WERI-Rb-1 (cell line): ENCODE results near the gene INPP4B.

Source experiments
- DNase-seq: peaks from one replicate; pipeline ENCODE4 v3.0.0-alpha.2; 2020
- H3K27ac ChIP-seq: fragments of 250-450 bp; sonication (Bioruptor Pico); 2 replicates; pipeline ENCODE4 v1.5.1; 2020; ENCODE audit warnings: mild to moderate bottlenecking, moderate library complexity
- H3K27me3 ChIP-seq: fragments of 250-450 bp; sonication (Bioruptor Pico); 2 replicates; pipeline ENCODE4 v1.5.1; 2021; ENCODE audit warnings: mild to moderate bottlenecking, low read depth, moderate library complexity; ENCODE audit not compliant: insufficient read depth, severe bottlenecking
- H3K36me3 ChIP-seq: fragments of 250-450 bp; sonication (Bioruptor Pico); 2 replicates; pipeline ENCODE4 v1.5.1; 2020; ENCODE audit warnings: mild to moderate bottlenecking, moderate library complexity
- H3K4me3 ChIP-seq: 2 replicates; pipeline ENCODE4 v1.5.1; 2011; ENCODE audit warnings: low read depth, mild to moderate bottlenecking, control low read depth, low read length
- H3K9me3 ChIP-seq: fragments of 250-450 bp; sonication (Bioruptor Pico); 2 replicates; pipeline ENCODE4 v1.5.1; 2021; ENCODE audit warnings: mild to moderate bottlenecking, moderate library complexity; ENCODE audit not compliant: severe bottlenecking
- CTCF ChIP-seq: IDR thresholded peaks from 2 replicates; pipeline ENCODE4 v1.5.1; 2011; ENCODE audit warnings: low read depth, mild to moderate bottlenecking, control low read depth, inconsistent platforms, low read length

Gene INPP4B

GRCh38 chr4:142844782-142845181 lies 1.3 kb downstream of the INPP4B start:
- no peak overlapping the region for H3K27ac ChIP-seq
- H3K9me3 ChIP-seq, result no peaks in the 10 kb centered on the region
- no peak overlapping the region for H3K4me3 ChIP-seq
- no peak for TF ChIP-seq CTCF
- no peaks in the 10 kb centered on the region for H3K36me3 ChIP-seq
- DNase-seq, result no peak
- peaks cover 18% of the 10 kb centered on the region for H3K27me3 ChIP-seq

GRCh38 chr4:142840516-142841123 lies 5.5 kb downstream of the INPP4B start:
- Histone ChIP-seq H3K9me3 (no peaks in the 10 kb centered on the region), H3K27me3 (peaks cover 10% of the 10 kb centered on the region), H3K4me3 (no peak overlapping the region), H3K27ac (no peak overlapping the region), H3K36me3 (no peaks in the 10 kb centered on the region)
- TF ChIP-seq CTCF, result peak; percentile 36; the same call in 1 of the 2 replicates
- no peak for DNase-seq

- H3K4me3 ChIP-seq, result no peak overlapping the region
- no peak for DNase-seq
- no peak for TF ChIP-seq CTCF
- H3K9me3 ChIP-seq, result no peaks in the 10 kb centered on the region
- H3K27me3 ChIP-seq, result no peaks in the 10 kb centered on the region
- H3K36me3 ChIP-seq, result no peaks in the 10 kb centered on the region
- H3K27ac ChIP-seq, result no peak overlapping the region
These were observed 7.3 kb downstream of the INPP4B start for GRCh38 chr4:142838778-142839177.

- no peak overlapping the region for H3K4me3 ChIP-seq
- no peak for DNase-seq
- no peaks in the 10 kb centered on the region for H3K9me3 ChIP-seq
- H3K27ac ChIP-seq, result no peak overlapping the region
- TF ChIP-seq CTCF, result no peak
- no peaks in the 10 kb centered on the region for H3K27me3 ChIP-seq
- no peaks in the 10 kb centered on the region for H3K36me3 ChIP-seq
These were observed 14.1 kb downstream of the INPP4B start for GRCh38 chr4:142832022-142832421.

- no peaks in the 10 kb centered on the region for H3K27me3 ChIP-seq
- H3K27ac ChIP-seq, result no peak overlapping the region
- no peak overlapping the region for H3K4me3 ChIP-seq
- no peaks in the 10 kb centered on the region for H3K9me3 ChIP-seq
- TF ChIP-seq CTCF, result no peak
- no peaks in the 10 kb centered on the region for H3K36me3 ChIP-seq
- DNase-seq, result no peak
These were observed 19.4 kb downstream of the INPP4B start for GRCh38 chr4:142826503-142827241.
